Lower leg skin (tissue), 3 donors: Measurements from ENCODE around the gene FAM25C.
"Not testable (repeated sequence)": the region's sequence is repeated elsewhere in the genome, so short reads cannot be mapped to it uniquely, and the experiment has no call there.

Experiments
- POLR2A ChIP-seq, 2 donors: fragments of 450-650 bp; IDR thresholded peaks; one replicate each; pipeline ENCODE4 v1.6.1; 2016 to 2017; ENCODE audit warnings: antibody characterized with exemption in 2 of 2, mild to moderate bottlenecking in 1 of 2, moderate library complexity in 1 of 2
- TF ChIP-seq, protein P1 (sequence below), 3 donors: fragments of 450-650 bp; IDR thresholded peaks; one replicate each; pipeline ENCODE4 v1.5.1; 2016; ENCODE audit warnings: antibody characterized with exemption in 3 of 3, mild to moderate bottlenecking in 3 of 3, moderate library complexity in 2 of 3

- TF ChIP-seq, protein P1, sequence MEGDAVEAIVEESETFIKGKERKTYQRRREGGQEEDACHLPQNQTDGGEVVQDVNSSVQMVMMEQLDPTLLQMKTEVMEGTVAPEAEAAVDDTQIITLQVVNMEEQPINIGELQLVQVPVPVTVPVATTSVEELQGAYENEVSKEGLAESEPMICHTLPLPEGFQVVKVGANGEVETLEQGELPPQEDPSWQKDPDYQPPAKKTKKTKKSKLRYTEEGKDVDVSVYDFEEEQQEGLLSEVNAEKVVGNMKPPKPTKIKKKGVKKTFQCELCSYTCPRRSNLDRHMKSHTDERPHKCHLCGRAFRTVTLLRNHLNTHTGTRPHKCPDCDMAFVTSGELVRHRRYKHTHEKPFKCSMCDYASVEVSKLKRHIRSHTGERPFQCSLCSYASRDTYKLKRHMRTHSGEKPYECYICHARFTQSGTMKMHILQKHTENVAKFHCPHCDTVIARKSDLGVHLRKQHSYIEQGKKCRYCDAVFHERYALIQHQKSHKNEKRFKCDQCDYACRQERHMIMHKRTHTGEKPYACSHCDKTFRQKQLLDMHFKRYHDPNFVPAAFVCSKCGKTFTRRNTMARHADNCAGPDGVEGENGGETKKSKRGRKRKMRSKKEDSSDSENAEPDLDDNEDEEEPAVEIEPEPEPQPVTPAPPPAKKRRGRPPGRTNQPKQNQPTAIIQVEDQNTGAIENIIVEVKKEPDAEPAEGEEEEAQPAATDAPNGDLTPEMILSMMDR (IDR thresholded peaks at IDR 0.05), result not testable (repeated sequence)
- TF ChIP-seq POLR2A (IDR thresholded peaks at IDR 0.05), result not testable (repeated sequence)
Measured at GRCh38 chr10:47987952-47988351, 11.6 kb downstream of the FAM25C start.
